Calu3 (cell line): ENCODE results near the gene FRK. TPM values are rescaled to one million over a fixed set of nuclear protein-coding genes. Genes with fewer than 3 reads are reported as not detected.

Experiments
- Bru-seq: library from RNA; stranded (reverse); fragments of 400-500 nt; gene quantifications from one replicate; lab custom pipeline; 2021; lab: Mats Ljungman, UMichigan
- BruChase-seq, 2 experiments: library from RNA; stranded (reverse); fragments of 400-500 nt; gene quantifications; one replicate each; lab custom pipeline; 2021; lab: Mats Ljungman, UMichigan
- BruUV-seq: library from RNA; stranded (reverse); fragments of 400-500 nt; replicated peaks from 2 replicates; lab custom pipeline; 2021; lab: Mats Ljungman, UMichigan
- CTCF ChIA-PET: fragments of 300-600 bp; sonication (Branson Sonifier 250); formaldehyde crosslinking; loops from one replicate; lab custom pipeline; 2022; ENCODE audit warnings: antibody characterized with exemption; lab: Charles Lee
- DNase-seq: peaks from one replicate; pipeline ENCODE4 v3.0.0; 2022
- H3K27ac Mint-ChIP-seq: one replicate; pipeline ENCODE4 v1.8.0; 2022; ENCODE audit warnings: mixed read lengths; ENCODE audit not compliant: unreplicated experiment
- H3K27me3 Mint-ChIP-seq: one replicate; pipeline ENCODE4 v1.8.0; 2022; ENCODE audit warnings: mixed read lengths; ENCODE audit not compliant: unreplicated experiment
- H3K36me3 Mint-ChIP-seq: one replicate; pipeline ENCODE4 v1.8.0; 2022; ENCODE audit warnings: mild to moderate bottlenecking, moderate library complexity, mixed read lengths; ENCODE audit not compliant: insufficient read depth, unreplicated experiment
- H3K4me1 Mint-ChIP-seq: one replicate; pipeline ENCODE4 v1.8.0; 2022; ENCODE audit warnings: mild to moderate bottlenecking, low read depth, mixed read lengths; ENCODE audit not compliant: unreplicated experiment
- H3K4me3 Mint-ChIP-seq: one replicate; pipeline ENCODE4 v1.8.0; 2022; ENCODE audit warnings: mild to moderate bottlenecking, low read depth, moderate library complexity, mixed read lengths; ENCODE audit not compliant: unreplicated experiment
- H3K9me3 Mint-ChIP-seq: one replicate; pipeline ENCODE4 v1.8.0; 2022; ENCODE audit warnings: low read depth, mixed read lengths; ENCODE audit not compliant: unreplicated experiment
- CTCF ChIP-seq: fragments of 200-600 bp; IDR thresholded peaks from one replicate; pipeline ENCODE4 v1.8.0; 2022; ENCODE audit warnings: antibody characterized with exemption; ENCODE audit not compliant: unreplicated experiment
- intact Hi-C: fragments of 100-400 bp; cut with micrococcal nuclease; formaldehyde crosslinking; loops from one replicate; pipeline ENCODE4 v1.10.0; 2022; ENCODE audit not compliant: unreplicated experiment
- long read RNA-seq: library from polyadenylated mRNA; stranded (forward); transcript quantifications from one replicate; pipeline ENCODE4 v2.0.0, GENCODE V29; 2022
- total RNA-seq: library from RNA; stranded (reverse); gene quantifications from 2 replicates; pipeline ENCODE4 v1.2.3, GENCODE V29; 2022

The FRK gene
- total RNA-seq (21.1 and 21.2 TPM in 2 replicates), Bru-seq, nascent RNA (percentile 90 among the genes with signal in this experiment), BruChase-seq, experiment 1, labeled RNA remaining after a 6-hour chase (percentile 78 among the genes with signal in this experiment), BruChase-seq, experiment 2, labeled RNA remaining after a 2-hour chase (percentile 84 among the genes with signal in this experiment)
- long read RNA-seq, full-length matches to known transcripts: 7 of 15 reads
- long read RNA-seq, partial matches to known transcripts: 0 of 15 reads
- long read RNA-seq, other reads (novel, unspliced or antisense): 8 of 15 reads

GRCh38 chr6:116060572-116061283, at the start of gene FRK:
FRK (minus strand) TSS chr6:116060891; CDS start chr6:116060311, 580 bp downstream.
- H3K36me3 Mint-ChIP-seq: peaks cover 50% of the 10 kb centered on the region
- H3K27ac Mint-ChIP-seq: peak within 1 kb of the TSS; percentile 89
- peaks cover 13% of the 10 kb centered on the region for H3K4me1 Mint-ChIP-seq
- peak; percentile 77 for DNase-seq
- H3K9me3 Mint-ChIP-seq: no peaks in the 10 kb centered on the region
- no peaks in the 10 kb centered on the region for H3K27me3 Mint-ChIP-seq
- TF ChIP-seq CTCF: no peak
- no TSS peak for BruUV-seq
- peak within 1 kb of the TSS; percentile 72 for H3K4me3 Mint-ChIP-seq
- CTCF ChIA-PET: interaction anchor here (0.6 to 2.1 kb wide), 18 partner anchors 8 to 386 kb away, joined by 3 to 25 read pairs (median 6); partner anchors contain the start of gene NT5DC1
- intact Hi-C loops: loop anchor here (2.0 kb wide), 1 partner anchor 38 kb away; no protein-coding TSS in a partner anchor

GRCh38 chr6:116108836-116109235, 48.1 kb upstream of the FRK start:
- intact Hi-C loops: no loop called here
- Mint-ChIP-seq H3K9me3 (no peaks in the 10 kb centered on the region), H3K4me3 (no peak overlapping the region), H3K27me3 (no peaks in the 10 kb centered on the region), H3K27ac (peak overlapping the region; percentile 33), H3K4me1 (peaks cover 41% of the 10 kb centered on the region), H3K36me3 (peaks cover 10% of the 10 kb centered on the region)
- TF ChIP-seq CTCF: no peak
- BruUV-seq: no TSS peak
- no peak for DNase-seq
- CTCF ChIA-PET: interaction anchor here (0.6 kb wide), 1 partner anchor 504 kb away, joined by 4 read pairs; no protein-coding TSS in a partner anchor

- H3K4me3 Mint-ChIP-seq: no peak overlapping the region
- no peak overlapping the region for H3K27ac Mint-ChIP-seq
- H3K27me3 Mint-ChIP-seq: no peaks in the 10 kb centered on the region
- no peaks in the 10 kb centered on the region for H3K9me3 Mint-ChIP-seq
- H3K36me3 Mint-ChIP-seq: peaks cover 21% of the 10 kb centered on the region
- no peak for DNase-seq
- H3K4me1 Mint-ChIP-seq: peaks cover 63% of the 10 kb centered on the region
- no TSS peak for BruUV-seq
- TF ChIP-seq CTCF: no peak
- CTCF ChIA-PET: interaction anchor here (0.6 to 0.8 kb wide), 3 partner anchors 43 to 1582 kb away, joined by 3 read pairs; partner anchors contain the start of gene FRK
- intact Hi-C loops: no loop called here
Measured at GRCh38 chr6:116106146-116106545, 45.5 kb upstream of the FRK start.

GRCh38 chr6:116105247-116105646, 44.6 kb upstream of the FRK start:
- intact Hi-C loops: no loop called here

More at GRCh38 chr6:116105247-116105646, 44.6 kb upstream of the FRK start:
- Mint-ChIP-seq H3K27me3 (no peaks in the 10 kb centered on the region), H3K36me3 (peaks cover 28% of the 10 kb centered on the region), H3K4me1 (peaks cover 63% of the 10 kb centered on the region), H3K9me3 (no peaks in the 10 kb centered on the region), H3K4me3 (no peak overlapping the region), H3K27ac (no peak overlapping the region)
- BruUV-seq: no TSS peak
- CTCF ChIA-PET: no interaction called here
- TF ChIP-seq CTCF: no peak
- DNase-seq: no peak
